Measurements from ENCODE around the gene EPS8L1. TPM values are rescaled to one million over a fixed set of nuclear protein-coding genes. Genes with fewer than 3 reads are reported as not detected.

EPS8L1 gene
- total RNA-seq, 4 donors from 2014 or later: 60.6 to 84.8 (median 73.3) TPM

GRCh38 chr19:55068950-55069864, 6.5 kb upstream of the EPS8L1 start:
- Histone ChIP-seq H3K4me3 (replicated peaks in 1 of 3) (peak overlapping the region in 2 of 3 donors; percentile 15 to 30), H3K9me3 (no peaks in the 10 kb centered on the region), H3K4me1 (peaks cover 0 to 4% of the 10 kb centered on the region in 2 donors), H3K27ac (peak overlapping the region; percentile 2 to 41 (median 24)), H3K36me3 (no peaks in the 10 kb centered on the region), H3K27me3 (no peaks in the 10 kb centered on the region)
- WGBS, 2 donors: 4% methylated on average over 19 to 25 of the region's 30 CpGs
- intact Hi-C loops (cut with DNase I): no loop called here
- TF ChIP-seq, protein P1, sequence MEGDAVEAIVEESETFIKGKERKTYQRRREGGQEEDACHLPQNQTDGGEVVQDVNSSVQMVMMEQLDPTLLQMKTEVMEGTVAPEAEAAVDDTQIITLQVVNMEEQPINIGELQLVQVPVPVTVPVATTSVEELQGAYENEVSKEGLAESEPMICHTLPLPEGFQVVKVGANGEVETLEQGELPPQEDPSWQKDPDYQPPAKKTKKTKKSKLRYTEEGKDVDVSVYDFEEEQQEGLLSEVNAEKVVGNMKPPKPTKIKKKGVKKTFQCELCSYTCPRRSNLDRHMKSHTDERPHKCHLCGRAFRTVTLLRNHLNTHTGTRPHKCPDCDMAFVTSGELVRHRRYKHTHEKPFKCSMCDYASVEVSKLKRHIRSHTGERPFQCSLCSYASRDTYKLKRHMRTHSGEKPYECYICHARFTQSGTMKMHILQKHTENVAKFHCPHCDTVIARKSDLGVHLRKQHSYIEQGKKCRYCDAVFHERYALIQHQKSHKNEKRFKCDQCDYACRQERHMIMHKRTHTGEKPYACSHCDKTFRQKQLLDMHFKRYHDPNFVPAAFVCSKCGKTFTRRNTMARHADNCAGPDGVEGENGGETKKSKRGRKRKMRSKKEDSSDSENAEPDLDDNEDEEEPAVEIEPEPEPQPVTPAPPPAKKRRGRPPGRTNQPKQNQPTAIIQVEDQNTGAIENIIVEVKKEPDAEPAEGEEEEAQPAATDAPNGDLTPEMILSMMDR (IDR thresholded peaks at IDR 0.05): peak in 1 of 6 experiments; percentile 18
- TF ChIP-seq POLR2A (IDR thresholded peaks at IDR 0.05): peak in 1 of 2 donors; percentile 59
- peak; percentile 69 to 70 for DNase-seq

- no peak for DNase-seq
- Histone ChIP-seq H3K9me3 (no peaks in the 10 kb centered on the region), H3K27me3 (no peaks in the 10 kb centered on the region), H3K4me1 (peaks cover 0 to 5% of the 10 kb centered on the region in 2 donors), H3K27ac (no peak overlapping the region), H3K36me3 (no peaks in the 10 kb centered on the region), H3K4me3 (replicated peaks in 1 of 3) (peak overlapping the region in 1 of 3 donors; percentile 30)
- 91 to 95% methylated on average over 2 of the region's 2 CpGs for WGBS, 2 donors
- intact Hi-C loops (cut with DNase I): no loop called here
- TF ChIP-seq, protein P1 (IDR thresholded peaks at IDR 0.05): no peak
- TF ChIP-seq POLR2A (IDR thresholded peaks at IDR 0.05): no peak
Measured at GRCh38 chr19:55069865-55070197, 5.8 kb upstream of the EPS8L1 start.

DNA sequence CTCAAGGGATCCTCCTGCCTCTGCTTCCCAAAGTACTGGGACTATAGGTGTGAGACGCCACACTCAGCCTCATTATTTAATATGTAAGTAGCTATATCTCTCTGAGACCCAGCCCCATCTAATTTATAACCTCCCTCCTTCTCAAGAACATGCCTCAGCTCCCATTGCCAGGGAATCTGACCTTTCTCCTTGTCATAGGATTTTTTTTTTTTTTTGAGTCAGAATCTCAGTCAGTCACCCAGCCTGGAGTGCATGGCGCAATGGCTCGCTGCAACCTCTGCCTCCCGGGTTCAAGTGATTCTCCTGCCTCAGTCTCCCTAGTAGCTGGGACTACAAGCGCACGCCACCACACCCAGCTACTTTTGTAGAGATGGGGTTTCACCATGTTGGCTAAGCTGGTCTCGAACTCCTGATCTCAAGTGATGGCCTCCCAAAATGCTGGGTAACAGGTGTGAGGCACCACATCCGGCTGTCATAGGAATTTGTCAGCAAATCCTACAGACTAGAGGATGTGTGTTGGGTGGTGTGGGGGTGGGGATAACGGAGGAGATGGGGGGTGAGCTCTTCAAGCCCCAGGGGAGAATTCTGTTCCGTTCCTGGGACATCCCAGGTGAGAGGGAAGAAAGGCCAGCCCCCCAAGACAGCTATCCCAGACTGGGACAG, 5.1 kb upstream of the EPS8L1 start:
- no peaks in the 10 kb centered on the region for H3K9me3 ChIP-seq
- TF ChIP-seq, protein P1 (IDR thresholded peaks at IDR 0.05): no peak
- TF ChIP-seq POLR2A (IDR thresholded peaks at IDR 0.05): no peak
- 78 to 82% methylated on average over 10 of the region's 10 CpGs for WGBS, 2 donors
- no peak for DNase-seq
- no peak overlapping the region for H3K4me3 ChIP-seq (replicated peaks in 1 of 3)
- H3K4me1 ChIP-seq: peaks cover 6 to 11% of the 10 kb centered on the region in 2 donors
- H3K27me3 ChIP-seq: no peaks in the 10 kb centered on the region
- intact Hi-C loops (cut with DNase I): no loop called here
- no peaks in the 10 kb centered on the region for H3K36me3 ChIP-seq
- H3K27ac ChIP-seq: no peak overlapping the region

DNA sequence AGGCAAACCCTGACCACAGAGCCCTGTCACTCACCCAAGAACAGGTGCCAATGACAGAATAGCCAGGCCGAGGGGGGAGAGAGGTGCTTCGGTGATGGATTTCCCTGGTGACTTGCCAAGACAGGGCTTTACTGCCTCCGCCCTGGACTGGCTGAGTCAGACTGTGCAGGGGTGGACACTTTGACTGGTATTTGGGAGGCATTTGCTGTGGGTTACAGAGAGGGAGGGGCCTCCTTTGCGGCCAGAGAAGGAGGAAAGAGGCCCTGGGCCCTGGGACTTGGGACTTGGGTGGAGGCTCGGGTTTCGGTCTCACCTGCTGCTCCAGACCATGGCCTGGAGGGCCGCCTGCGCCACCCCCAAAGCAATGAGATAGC, 4.6 kb upstream of the EPS8L1 start:
- Histone ChIP-seq H3K27me3 (no peaks in the 10 kb centered on the region), H3K4me1 (peaks cover 6 to 11% of the 10 kb centered on the region in 2 donors), H3K9me3 (no peaks in the 10 kb centered on the region), H3K36me3 (no peaks in the 10 kb centered on the region), H3K4me3 (replicated peaks in 1 of 3) (no peak overlapping the region), H3K27ac (no peak overlapping the region)
- 38 to 58% methylated on average over 5 to 8 of the region's 8 CpGs for WGBS, 2 donors
- no peak for TF ChIP-seq POLR2A (IDR thresholded peaks at IDR 0.05)
- TF ChIP-seq, protein P1 (IDR thresholded peaks at IDR 0.05): no peak
- intact Hi-C loops (cut with DNase I): no loop called here
- no peak for DNase-seq

GRCh38 chr19:55071913-55072312, 3.8 kb upstream of the EPS8L1 start:
- intact Hi-C loops (cut with DNase I): no loop called here
- Histone ChIP-seq H3K36me3 (no peaks in the 10 kb centered on the region), H3K9me3 (no peaks in the 10 kb centered on the region), H3K4me1 (peaks cover 12 to 18% of the 10 kb centered on the region in 2 donors), H3K27me3 (no peaks in the 10 kb centered on the region), H3K27ac (no peak overlapping the region), H3K4me3 (replicated peaks in 1 of 3) (no peak overlapping the region)
- 77 to 79% methylated on average over 6 to 8 of the region's 8 CpGs for WGBS, 2 donors
- TF ChIP-seq POLR2A (IDR thresholded peaks at IDR 0.05): no peak
- TF ChIP-seq, protein P1 (IDR thresholded peaks at IDR 0.05): no peak
- no peak for DNase-seq

All from thyroid gland (tissue), 4 donors.